HG03159 (cell line): ENCODE results near the gene JPH3.
"Not testable (repeated sequence)": the region's sequence is repeated elsewhere in the genome, so short reads cannot be mapped to it uniquely, and the experiment has no call there.

Experiments used
- ATAC-seq: cut with Tn5 transposase; IDR thresholded peaks from one replicate; pipeline ENCODE4 v1.9.1; 2021; ENCODE audit warnings: mild to moderate bottlenecking, moderate library complexity; ENCODE audit not compliant: unreplicated experiment

JPH3 gene

GRCh38 chr16:87572959-87573358 lies 29.3 kb upstream of the JPH3 start:
- no peak for ATAC-seq

GRCh38 chr16:87575027-87575804 lies 27.1 kb upstream of the JPH3 start:
- no peak for ATAC-seq

DNA sequence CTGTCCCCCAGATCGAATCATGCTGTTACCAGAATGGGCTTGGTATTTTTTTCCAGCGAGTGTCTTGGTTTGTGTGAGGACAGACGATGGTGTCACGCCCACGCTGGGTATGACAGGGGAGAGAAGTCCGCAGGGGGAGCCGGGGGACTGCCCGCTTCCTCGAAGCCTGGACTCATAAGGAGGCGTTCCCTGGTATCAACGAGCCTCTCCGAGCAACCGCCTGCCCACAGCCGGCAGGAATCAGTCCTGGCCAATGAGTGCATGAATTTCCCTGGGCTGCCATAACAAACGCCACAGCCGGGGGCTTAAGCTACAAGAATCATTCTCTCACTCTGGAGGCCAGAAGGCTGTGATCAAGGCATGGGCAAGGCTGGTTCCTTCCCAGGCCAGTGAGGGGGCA lies 26.1 kb upstream of the JPH3 start:
- ATAC-seq, result no peak

GRCh38 chr16:87578142-87578930 lies 24.0 kb upstream of the JPH3 start:
- ATAC-seq, result not testable (repeated sequence)

DNA sequence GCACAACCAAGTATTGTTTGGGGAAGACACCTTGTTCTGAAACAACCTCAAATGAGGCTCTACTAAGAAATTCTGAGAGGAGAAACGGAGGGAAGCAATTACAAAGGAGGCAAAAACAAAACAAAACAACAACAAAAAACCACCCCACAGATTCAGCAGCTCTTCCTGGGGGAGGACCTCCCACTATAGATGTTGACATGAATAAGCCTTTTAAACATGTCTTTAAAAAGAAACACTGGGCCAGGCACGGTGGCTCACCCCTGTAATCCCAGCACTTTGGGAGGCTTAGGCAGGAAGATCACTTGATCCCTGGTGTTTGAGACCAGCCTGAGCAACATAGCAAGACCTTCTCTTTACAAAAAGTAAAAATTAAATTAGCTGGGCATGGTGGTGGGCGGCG lies 22.6 kb upstream of the JPH3 start:
- no peak for ATAC-seq

DNA sequence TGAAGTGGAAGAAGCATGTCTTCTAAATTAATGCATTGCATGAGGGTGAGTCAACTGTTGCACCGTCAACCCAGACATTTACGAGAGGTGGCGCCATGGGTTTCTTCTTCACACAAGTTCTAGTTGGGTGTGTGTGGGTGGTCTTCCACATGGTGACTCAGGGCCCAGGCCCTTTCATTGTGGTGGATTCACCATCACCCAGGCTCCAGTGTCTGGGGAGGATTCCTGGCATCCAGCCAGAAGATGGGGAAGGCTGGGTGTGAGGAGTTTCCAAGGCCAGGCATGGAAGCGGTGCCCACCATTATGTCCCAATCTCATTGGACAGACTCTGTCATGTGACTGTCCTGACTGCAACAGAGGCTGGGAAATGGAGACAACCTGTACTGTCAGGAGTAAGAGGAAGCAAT lies 21.4 kb upstream of the JPH3 start:
- ATAC-seq, result no peak

DNA sequence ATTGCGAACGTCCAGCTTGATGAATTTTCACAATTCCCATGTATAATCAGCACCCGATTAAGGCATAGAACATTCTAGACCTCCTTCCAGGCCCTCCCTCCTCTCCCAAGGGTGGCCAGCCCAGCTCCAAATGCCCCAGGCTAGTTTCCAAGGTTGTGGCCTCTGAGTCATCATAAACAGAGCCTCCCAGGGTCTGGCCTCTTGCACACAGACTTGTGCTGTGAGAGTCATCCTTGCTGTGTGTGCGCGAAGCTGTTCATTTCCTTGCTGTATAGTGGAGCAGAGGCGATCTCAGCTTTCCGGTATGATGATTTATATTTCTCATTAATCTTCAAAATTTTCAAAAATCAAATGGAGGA lies 20.5 kb upstream of the JPH3 start:
- ATAC-seq, result no peak

- ATAC-seq, result no peak
Observed at GRCh38 chr16:87582216-87582965, 19.9 kb upstream of the JPH3 start.

- no peak for ATAC-seq
Observed at GRCh38 chr16:87582966-87583325, 19.4 kb upstream of the JPH3 start.

DNA sequence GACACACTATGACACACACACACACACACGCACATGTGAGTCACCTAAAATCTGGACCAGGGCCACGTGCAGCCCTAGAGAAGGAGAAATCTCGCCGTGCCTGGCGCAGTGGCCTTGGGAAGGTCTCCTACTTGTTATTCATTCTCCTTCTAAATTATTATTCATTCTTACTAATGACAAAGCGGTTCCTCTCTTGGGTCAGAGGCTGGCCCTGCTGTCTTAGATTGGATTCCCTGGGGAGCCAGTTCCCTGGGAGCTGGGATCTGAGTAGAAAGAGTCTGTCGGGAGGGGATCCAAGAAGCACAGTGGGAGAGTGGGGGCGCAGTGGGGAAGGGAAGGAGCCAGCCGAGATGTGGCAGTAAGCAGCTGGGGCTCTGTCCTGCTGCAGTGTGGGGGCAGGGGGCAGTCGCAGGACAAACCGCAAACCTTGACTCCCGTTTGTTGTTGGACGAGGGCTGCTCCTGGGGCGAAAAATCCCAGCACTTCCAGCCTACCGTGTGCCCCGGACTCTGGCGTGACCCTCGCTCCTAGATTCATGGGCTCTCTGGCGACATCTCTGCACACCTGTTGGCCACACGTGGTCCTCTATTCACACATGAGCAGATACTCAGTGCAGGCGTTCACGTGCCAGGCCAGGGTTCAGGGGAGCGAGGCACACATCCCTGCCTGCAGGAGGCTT lies 18.7 kb upstream of the JPH3 start:
- no peak for ATAC-seq

DNA sequence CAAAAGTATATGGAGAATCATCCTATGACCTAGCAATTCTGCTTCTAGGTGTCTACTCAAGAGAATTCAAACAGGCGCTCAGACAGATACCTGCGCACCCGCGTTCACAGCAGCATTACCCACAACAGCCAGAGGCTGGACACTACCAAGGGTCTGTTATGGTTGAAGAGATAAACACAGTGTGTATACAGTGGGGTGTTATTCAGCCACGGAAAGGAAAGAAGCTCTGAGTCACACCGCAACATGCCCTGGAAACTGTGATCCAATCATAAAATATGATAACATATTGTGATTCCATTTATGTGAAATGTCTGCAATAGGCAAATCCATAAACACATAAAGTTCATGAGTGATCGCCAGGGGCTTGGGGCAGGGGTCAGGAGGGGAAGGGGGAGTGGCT lies 18.0 kb upstream of the JPH3 start:
- no peak for ATAC-seq

GRCh38 chr16:87584975-87585374 lies 17.3 kb upstream of the JPH3 start:
- ATAC-seq, result no peak

GRCh38 chr16:87585442-87586200 lies 16.7 kb upstream of the JPH3 start:
- no peak for ATAC-seq

- ATAC-seq, result no peak
Observed at GRCh38 chr16:87586201-87586782, 16.0 kb upstream of the JPH3 start.

GRCh38 chr16:87587636-87588035 lies 14.7 kb upstream of the JPH3 start:
- ATAC-seq, result no peak

DNA sequence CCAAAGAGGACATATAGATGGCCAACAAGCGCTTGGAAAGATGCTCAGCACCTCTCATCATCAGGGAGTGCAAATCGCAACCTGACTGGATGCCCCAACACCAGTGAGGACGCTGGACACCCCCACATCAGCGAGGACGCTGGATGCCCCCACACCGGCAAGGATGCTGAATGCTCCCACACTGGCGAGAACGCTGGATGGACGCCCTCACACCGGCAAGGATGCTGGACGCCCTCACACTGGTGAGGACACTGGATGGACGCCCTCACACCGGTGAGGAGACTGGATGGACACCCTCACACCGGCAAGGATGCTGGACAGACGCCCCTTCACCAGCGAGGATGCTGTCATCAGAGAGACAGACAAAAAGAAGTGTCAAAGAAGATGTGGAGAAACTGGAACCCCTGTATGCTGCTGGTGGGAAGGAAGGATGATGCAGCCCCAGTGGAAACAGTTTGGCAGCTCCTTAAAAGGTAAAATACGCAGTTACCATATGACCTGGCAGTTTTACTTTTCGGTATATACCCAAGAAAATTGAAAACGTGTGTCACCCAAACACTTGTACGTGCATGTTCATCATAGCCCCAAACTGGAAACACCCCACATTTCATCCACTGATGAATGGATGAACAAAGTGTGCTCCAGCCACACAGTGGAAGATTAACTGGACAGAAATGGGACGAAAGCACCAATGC lies 10.1 kb upstream of the JPH3 start:
- ATAC-seq, result no peak

GRCh38 chr16:87593710-87594258 lies 8.5 kb upstream of the JPH3 start:
- ATAC-seq, result no peak

GRCh38 chr16:87595712-87596111 lies 6.6 kb upstream of the JPH3 start:
- ATAC-seq, result no peak

- no peak for ATAC-seq
Observed at GRCh38 chr16:87597324-87597830, 4.9 kb upstream of the JPH3 start.
